Mesenchymal stem cell (in vitro differentiated cells and primary cell): ENCODE results near the gene TESK2.

Source experiments
- DNase-seq: peaks from one replicate; pipeline ENCODE4 v3.0.0-alpha.2; 2013
- H2AFZ ChIP-seq: one replicate; pipeline ENCODE4 v1.6.1; 2013; ENCODE audit warnings: low read depth, mild to moderate bottlenecking, control low read depth, inconsistent platforms, low read length, moderate library complexity
- H2AK5ac ChIP-seq: 2 replicates; pipeline ENCODE4 v1.6.1; 2013; ENCODE audit warnings: low read length, moderate library complexity, mild to moderate bottlenecking, inconsistent platforms; ENCODE audit not compliant: severe bottlenecking
- H2BK120ac ChIP-seq: one replicate; pipeline ENCODE4 v1.6.1; 2013; ENCODE audit warnings: low read depth, mild to moderate bottlenecking, inconsistent platforms, low read length, moderate library complexity
- H2BK12ac ChIP-seq, 2 experiments: one replicate each; pipeline ENCODE4 v1.6.1; 2013; ENCODE audit warnings: inconsistent platforms in 2 of 2, low read length in 2 of 2, mild to moderate bottlenecking in 2 of 2, moderate library complexity in 2 of 2, control low read depth in 1 of 2
- H2BK15ac ChIP-seq: one replicate; pipeline ENCODE4 v1.6.1; 2013; ENCODE audit warnings: mild to moderate bottlenecking, low read depth, inconsistent platforms; ENCODE audit not compliant: poor library complexity, severe bottlenecking
- H2BK5ac ChIP-seq: 2 replicates; pipeline ENCODE4 v1.6.1; 2013; ENCODE audit warnings: low read depth, mild to moderate bottlenecking, low read length, control low read depth, inconsistent platforms; ENCODE audit not compliant: poor library complexity, severe bottlenecking
- H3K14ac ChIP-seq, 2 experiments: one replicate each; pipeline ENCODE4 v1.6.1; 2013; ENCODE audit warnings: inconsistent platforms in 2 of 2, low read length in 2 of 2, control low read depth in 1 of 2, mild to moderate bottlenecking in 1 of 2, moderate library complexity in 1 of 2
- H3K18ac ChIP-seq, 2 experiments: one replicate each; pipeline ENCODE4 v1.6.1; 2013; ENCODE audit warnings: inconsistent platforms in 2 of 2, low read length in 2 of 2, control low read depth in 1 of 2, low read depth in 1 of 2, mild to moderate bottlenecking in 1 of 2
- H3K23ac ChIP-seq, 2 experiments: one replicate each; pipeline ENCODE4 v1.6.1; 2013; ENCODE audit warnings: inconsistent platforms in 2 of 2, low read length in 2 of 2, mild to moderate bottlenecking in 2 of 2, moderate library complexity in 2 of 2, control low read depth in 1 of 2
- H3K27ac ChIP-seq: 2 replicates; pipeline ENCODE4 v1.5.1; 2013; ENCODE audit warnings: mild to moderate bottlenecking, moderate library complexity, low read length, control low read depth, inconsistent platforms; ENCODE audit not compliant: poor library complexity, severe bottlenecking
- H3K27me3 ChIP-seq, 2 experiments: 2 replicates each; pipeline versions ENCODE4 v1.6.1 to v1.7.0; 2013; ENCODE audit warnings: low read length in 2 of 2, mild to moderate bottlenecking in 2 of 2, moderate library complexity in 2 of 2, control low read depth in 1 of 2, inconsistent platforms in 1 of 2; ENCODE audit not compliant: control insufficient read depth in 1 of 2, insufficient read depth in 1 of 2
- H3K36me3 ChIP-seq, 2 experiments: 2 replicates each; pipeline versions ENCODE4 v1.6.1 to v1.7.0; 2013; ENCODE audit warnings: low read length in 2 of 2, control low read depth in 1 of 2, inconsistent platforms in 1 of 2, low read depth in 1 of 2, mild to moderate bottlenecking in 1 of 2; ENCODE audit not compliant: insufficient read depth in 2 of 2, control insufficient read depth in 1 of 2
- H3K4ac ChIP-seq, 2 experiments: one replicate each; pipeline ENCODE4 v1.6.1; 2013; ENCODE audit warnings: inconsistent platforms in 2 of 2, low read length in 2 of 2, mild to moderate bottlenecking in 2 of 2, moderate library complexity in 2 of 2, control low read depth in 1 of 2, low read depth in 1 of 2
- H3K4me1 ChIP-seq: 2 replicates; pipeline ENCODE4 v1.6.1; 2013; ENCODE audit warnings: low read depth, low read length, control low read depth; ENCODE audit not compliant: control insufficient read depth, insufficient read depth
- H3K4me2 ChIP-seq: 2 replicates; pipeline ENCODE4 v1.6.1; 2013; ENCODE audit warnings: low read length, mild to moderate bottlenecking, inconsistent platforms; ENCODE audit not compliant: poor library complexity, severe bottlenecking
- H3K4me3 ChIP-seq, 2 experiments: 2 replicates each; pipeline versions ENCODE4 v1.5.1 to v1.7.0; 2013; ENCODE audit warnings: low read length in 2 of 2, mild to moderate bottlenecking in 2 of 2, control low read depth in 1 of 2, low read depth in 1 of 2; ENCODE audit not compliant: insufficient read depth in 1 of 2
- H3K79me1 ChIP-seq: replicated peaks from 2 replicates; pipeline ENCODE4 v1.6.1; 2013; ENCODE audit warnings: mild to moderate bottlenecking, control low read depth, low read length, inconsistent platforms; ENCODE audit not compliant: poor library complexity, severe bottlenecking
- H3K9ac ChIP-seq: 2 replicates; pipeline ENCODE4 v1.7.0; 2013; ENCODE audit warnings: mild to moderate bottlenecking, low read length, moderate library complexity
- H3K9me3 ChIP-seq: 2 replicates; pipeline ENCODE4 v1.7.0; 2013; ENCODE audit warnings: mild to moderate bottlenecking, low read length; ENCODE audit not compliant: control insufficient read depth
- H4K8ac ChIP-seq: one replicate; pipeline ENCODE4 v1.6.1; 2013; ENCODE audit warnings: inconsistent platforms, mild to moderate bottlenecking, low read length, moderate library complexity
- H4K91ac ChIP-seq: one replicate; pipeline ENCODE4 v1.6.1; 2013; ENCODE audit warnings: mild to moderate bottlenecking, low read length, inconsistent platforms
- WGBS: methylation state at CpG from one replicate; pipeline ENCODE4 v1.1.7; 2013; ENCODE audit warnings: mixed read lengths; 5-methylcytosine and 5-hydroxymethylcytosine counted together

The TESK2 gene

DNA sequence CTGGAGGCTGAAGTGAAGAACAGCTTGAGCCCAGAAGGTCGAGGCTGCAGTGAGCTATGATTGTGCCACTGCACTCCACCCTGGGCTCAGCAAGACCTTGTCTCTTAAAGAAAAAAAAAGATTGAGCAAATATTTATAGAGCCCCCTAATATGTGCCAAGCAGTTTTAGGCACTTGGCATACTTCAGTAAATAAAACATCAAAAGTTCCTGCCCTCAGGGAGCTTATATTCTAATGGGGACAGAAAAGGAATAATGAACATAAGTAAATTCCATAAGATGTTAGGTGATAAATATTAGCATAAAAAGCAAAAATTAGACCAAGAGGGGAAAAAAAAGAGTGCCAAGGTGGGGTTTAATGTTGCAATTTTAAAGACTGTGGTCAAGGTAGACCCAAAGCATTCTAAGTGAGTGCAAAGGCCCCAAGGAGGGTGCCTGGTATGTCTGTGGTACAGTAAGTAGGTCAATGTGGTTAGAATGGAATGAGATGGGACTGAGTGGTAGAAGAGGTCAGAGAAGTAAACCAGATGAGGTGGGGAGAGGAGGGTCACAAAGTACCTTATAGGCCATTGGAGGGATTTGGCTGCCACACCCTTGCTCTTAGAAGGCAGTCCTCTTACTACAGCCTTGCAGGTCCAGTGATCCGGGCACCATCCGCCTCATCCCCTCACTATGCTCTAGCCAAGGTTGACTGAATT is 153.2 kb downstream of the TESK2 start:
- Histone ChIP-seq H3K4me1 (peaks cover 13% of the 10 kb centered on the region), H3K9ac (no peak overlapping the region), H2AK5ac (no peak overlapping the region), H4K91ac (no peak overlapping the region), H4K8ac (no peak overlapping the region), H3K4me2 (no peak overlapping the region), H3K4me3 (no peak overlapping the region), H3K14ac (no peak overlapping the region), H3K27me3 (no peaks in the 10 kb centered on the region), H3K79me1 (peaks cover 30% of the 10 kb centered on the region), H3K23ac (no peak overlapping the region), H2BK15ac (no peak overlapping the region), H3K9me3 (no peaks in the 10 kb centered on the region), H3K18ac (no peak overlapping the region), H2BK120ac (no peak overlapping the region), H3K27ac (no peak overlapping the region), H2AFZ (no peak overlapping the region), H3K4ac (no peak overlapping the region), H2BK5ac (no peak overlapping the region), H2BK12ac (no peak overlapping the region), H3K36me3 (peaks cover 33 to 37% of the 10 kb centered on the region in 2 experiments)
- 100% methylated on average over 2 of the region's 3 CpGs for WGBS
- no peak for DNase-seq

DNA sequence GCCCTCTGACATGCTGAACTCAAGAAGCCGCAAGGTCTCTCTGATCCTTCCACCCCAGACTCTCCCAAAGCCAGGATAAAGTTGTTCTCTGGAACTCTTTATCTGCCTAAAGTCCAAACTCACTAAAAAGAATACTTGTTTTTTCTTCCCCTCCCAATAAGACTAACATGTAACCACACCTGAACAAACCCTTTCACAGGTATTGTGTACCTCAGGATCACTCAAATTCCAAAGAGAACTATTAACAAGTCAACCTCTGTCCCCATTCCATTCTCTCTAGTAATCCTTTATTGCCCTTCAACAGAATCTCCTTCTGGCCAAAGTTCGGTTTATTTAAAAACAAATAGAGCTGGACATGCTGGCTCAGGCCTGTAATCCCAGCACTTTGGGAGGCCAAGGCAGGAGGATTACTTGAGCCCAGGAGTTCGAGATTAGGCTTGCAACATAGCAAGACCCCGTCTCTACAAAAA is 155.1 kb downstream of the TESK2 start:
- DNase-seq = no peak
- H3K23ac ChIP-seq = no peak overlapping the region
- WGBS = 94% methylated on average over 4 of the region's 4 CpGs

DNA sequence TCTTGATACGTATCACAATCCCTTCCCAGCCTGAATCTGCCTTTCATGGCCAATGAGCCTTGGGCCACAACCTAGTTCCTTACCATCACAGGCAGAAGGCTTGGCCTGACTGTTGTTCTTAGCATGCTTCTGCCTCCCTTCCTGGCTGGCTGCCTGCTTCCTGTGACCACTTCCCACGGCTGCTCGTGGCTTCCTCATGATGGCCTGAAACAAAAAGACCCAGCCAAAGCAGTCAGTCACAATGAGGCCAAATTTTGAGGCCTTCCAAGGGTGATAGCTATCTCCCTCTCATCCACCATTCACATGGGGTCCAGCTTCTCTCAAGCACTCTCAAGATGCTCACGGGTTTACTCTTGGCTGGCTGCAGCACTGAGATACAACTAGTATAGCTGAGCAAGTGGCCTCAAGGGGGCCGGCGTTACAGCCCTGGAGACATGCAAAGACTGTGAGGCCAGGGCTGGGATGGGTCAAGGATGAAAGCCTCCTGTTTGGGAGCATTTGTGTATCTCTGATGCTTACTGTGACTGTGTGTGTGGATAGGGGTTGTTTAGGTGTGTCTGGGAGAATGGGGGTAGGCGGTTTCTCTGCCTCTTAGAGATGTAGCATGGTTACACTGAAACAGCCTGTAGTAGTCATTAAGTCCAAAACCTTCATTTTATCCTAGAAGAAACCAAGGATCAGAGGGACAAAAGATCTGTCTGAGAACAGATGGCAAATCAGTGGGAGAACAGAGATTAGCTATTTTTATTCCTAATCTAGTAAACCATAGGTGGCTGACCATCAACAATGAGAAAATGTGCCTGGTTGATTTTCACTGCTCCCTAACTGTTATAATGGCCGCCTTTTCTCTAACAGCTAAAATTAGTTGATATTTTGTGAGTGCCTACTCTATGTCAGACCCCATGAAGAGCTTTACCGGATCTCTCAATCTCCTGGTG is 156.4 kb downstream of the TESK2 start:
- no peak overlapping the region for H3K9ac ChIP-seq
- no peak for DNase-seq
- peaks cover 14% of the 10 kb centered on the region for H3K79me1 ChIP-seq
- no peak overlapping the region for H3K27ac ChIP-seq
- peaks cover 42 to 49% of the 10 kb centered on the region in 2 experiments for H3K36me3 ChIP-seq
- H3K23ac ChIP-seq = no peak overlapping the region
- no peak overlapping the region for H3K4me2 ChIP-seq
- no peak overlapping the region for H4K8ac ChIP-seq
- H2BK12ac ChIP-seq = no peak overlapping the region
- no peak overlapping the region for H2AFZ ChIP-seq
- 87% methylated on average over 8 of the region's 9 CpGs for WGBS
- H2BK15ac ChIP-seq = no peak overlapping the region
- peak overlapping the region; percentile 14 for H4K91ac ChIP-seq
- H3K27me3 ChIP-seq = no peaks in the 10 kb centered on the region
- H3K18ac ChIP-seq = no peak overlapping the region
- no peak overlapping the region for H3K4ac ChIP-seq
- no peaks in the 10 kb centered on the region for H3K9me3 ChIP-seq
- no peak overlapping the region for H2BK120ac ChIP-seq
- H2BK5ac ChIP-seq = no peak overlapping the region
- no peak overlapping the region for H3K4me3 ChIP-seq
- H3K14ac ChIP-seq = no peak overlapping the region
- H3K4me1 ChIP-seq = peaks cover 3% of the 10 kb centered on the region
- no peak overlapping the region for H2AK5ac ChIP-seq

More for the DNA sequence above, 155.1 kb downstream of the TESK2 start:
- no peak overlapping the region for H3K9ac ChIP-seq
- no peaks in the 10 kb centered on the region for H3K9me3 ChIP-seq
- peaks cover 37 to 43% of the 10 kb centered on the region in 2 experiments for H3K36me3 ChIP-seq
- no peak overlapping the region for H4K8ac ChIP-seq
- no peak overlapping the region for H2BK12ac ChIP-seq
- H2AFZ ChIP-seq = no peak overlapping the region
- H2BK120ac ChIP-seq = no peak overlapping the region
- no peak overlapping the region for H2BK5ac ChIP-seq
- no peak overlapping the region for H3K14ac ChIP-seq
- H4K91ac ChIP-seq = no peak overlapping the region
- no peak overlapping the region for H3K4me2 ChIP-seq
- no peak overlapping the region for H3K4ac ChIP-seq
- H2BK15ac ChIP-seq = no peak overlapping the region
- peaks cover 6% of the 10 kb centered on the region for H3K4me1 ChIP-seq
- H3K79me1 ChIP-seq = peaks cover 15% of the 10 kb centered on the region
- no peak overlapping the region for H3K4me3 ChIP-seq
- no peak overlapping the region for H3K27ac ChIP-seq
- no peak overlapping the region for H3K18ac ChIP-seq
- no peak overlapping the region for H2AK5ac ChIP-seq
- no peaks in the 10 kb centered on the region for H3K27me3 ChIP-seq

DNA sequence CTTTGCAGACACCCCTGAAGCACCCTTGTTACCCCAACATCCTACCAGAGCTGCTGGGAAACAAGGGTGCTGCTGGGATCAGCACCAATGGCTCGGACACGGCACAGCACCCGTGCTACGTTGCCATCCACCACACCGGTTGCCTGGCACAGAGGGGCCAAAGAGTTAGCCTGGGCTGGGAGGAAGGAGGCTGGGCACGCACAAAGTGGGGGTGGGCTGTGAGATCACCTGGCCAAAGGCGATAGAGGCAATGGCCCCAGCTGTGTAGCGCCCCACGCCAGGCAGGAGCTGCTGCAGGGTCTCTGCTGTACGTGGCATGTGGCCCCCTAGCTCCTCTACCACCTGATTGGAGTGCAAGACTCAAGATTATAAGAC is 158.6 kb downstream of the TESK2 start:
- H2AFZ ChIP-seq = no peak overlapping the region
- H3K18ac ChIP-seq = no peak overlapping the region
- WGBS = 97% methylated on average over 10 of the region's 10 CpGs
- no peaks in the 10 kb centered on the region for H3K4me1 ChIP-seq
- no peak overlapping the region for H3K4me3 ChIP-seq
- H3K23ac ChIP-seq = no peak overlapping the region
- H3K9me3 ChIP-seq = no peaks in the 10 kb centered on the region
- no peak overlapping the region for H2BK15ac ChIP-seq
- no peak overlapping the region for H3K14ac ChIP-seq
- H3K79me1 ChIP-seq = peaks cover 9% of the 10 kb centered on the region
- H3K27ac ChIP-seq = no peak overlapping the region
- no peak overlapping the region for H2AK5ac ChIP-seq
- no peak overlapping the region for H2BK120ac ChIP-seq
- H3K4ac ChIP-seq = no peak overlapping the region
- no peak overlapping the region for H3K4me2 ChIP-seq
- peaks cover 0 to 3% of the 10 kb centered on the region in 2 experiments for H3K27me3 ChIP-seq
- no peak overlapping the region for H2BK5ac ChIP-seq
- H4K91ac ChIP-seq = no peak overlapping the region
- peaks cover 41 to 53% of the 10 kb centered on the region in 2 experiments for H3K36me3 ChIP-seq
- H2BK12ac ChIP-seq = no peak overlapping the region
- no peak overlapping the region for H3K9ac ChIP-seq
- DNase-seq = no peak
- H4K8ac ChIP-seq = no peak overlapping the region
